A549 (cell line): Measurements from ENCODE around the gene CTCF. TPM values are rescaled to one million over a fixed set of nuclear protein-coding genes. Genes with fewer than 3 reads are reported as not detected.
A peak's percentile ranks its signal among the peaks of the same experiment; 100 is the strongest.

ENCODE experiments used
- ATAC-seq, 2 experiments: fragments of 200-7000 bp in 1 of 2; fragments of >200 bp in 1 of 2; cut with Nextera tagmentation in 1 of 2; cut with Tn5 transposase in 1 of 2; 3 replicates each; pipeline versions ENCODE4 v1.8.0 to v1.9.1; 2018 to 2020; ENCODE audit warnings: mild to moderate bottlenecking in 1 of 2, moderate library complexity in 1 of 2
- CTCF ChIA-PET: fragments of 300-600 bp; sonication (Branson Sonifier 250); formaldehyde crosslinking; extraction: SDS; loops from one replicate; lab custom pipeline; 2021; ENCODE audit warnings: antibody characterized with exemption, inconsistent platforms; lab: Yijun Ruan, JAX
- POLR2A ChIA-PET: fragments of 350-600 bp; formaldehyde crosslinking; extraction: SDS; loops from one replicate; lab custom pipeline; 2021; ENCODE audit warnings: antibody characterized with exemption, inconsistent platforms; lab: Yijun Ruan, JAX
- DNase-seq, 2 experiments: peaks; one replicate each; pipeline versions ENCODE4 v3.0.0 to v3.0.0-alpha.2; 2011 to 2016; ENCODE audit warnings: low read depth in 1 of 2, low spot score in 1 of 2
- FAIRE-seq: peaks from 2 replicates; lab custom pipeline; 2011; peaks lifted over from hg19 to GRCh38; lab: Jason Lieb, UNC
- H3K27ac ChIP-seq, 2 experiments: fragments of >200 bp; sonication (Bioruptor Twin); formaldehyde crosslinking; 3 replicates each; pipeline ENCODE4 v1.5.1; 2016 to 2017
- H3K4me1 ChIP-seq: fragments of >200 bp; sonication (Bioruptor Twin); formaldehyde crosslinking; 3 replicates; pipeline ENCODE4 v1.6.1; 2016
- H3K4me2 ChIP-seq: fragments of >200 bp; sonication (Bioruptor Twin); formaldehyde crosslinking; 3 replicates; pipeline ENCODE4 v1.6.1; 2016
- H3K4me3 ChIP-seq: fragments of >200 bp; sonication (Bioruptor Twin); formaldehyde crosslinking; 3 replicates; pipeline ENCODE4 v1.5.1; 2016
- H3K9me3 ChIP-seq: fragments of >200 bp; sonication (Bioruptor Twin); formaldehyde crosslinking; 3 replicates; pipeline ENCODE4 v1.6.1; 2016
- CBX2 ChIP-seq: fragments of 200-600 bp; sonication (generic); IDR thresholded peaks from 2 replicates; pipeline ENCODE4 v1.6.1; 2016; ENCODE audit warnings: low read depth, mild to moderate bottlenecking, borderline replicate concordance
- CBX8 ChIP-seq: fragments of 200-600 bp; sonication (generic); IDR thresholded peaks from 2 replicates; pipeline ENCODE4 v1.6.1; 2016
- EHF ChIP-seq: fragments of 250-450 bp; sonication (Bioruptor Pico); IDR thresholded peaks from 2 replicates; pipeline ENCODE4 v1.5.0; 2020; ENCODE audit warnings: mild to moderate bottlenecking
- EP300 ChIP-seq, 2 experiments: fragments of >200 bp; sonication (Bioruptor Twin); formaldehyde crosslinking; IDR thresholded peaks; 2 replicates in 1 of 2; 3 replicates in 1 of 2; pipeline ENCODE4 v1.6.1; 2016 to 2017
- ESRRA ChIP-seq: fragments of 150-350 bp; IDR thresholded peaks from 2 replicates; pipeline ENCODE4 v1.6.1; 2014; ENCODE audit warnings: mild to moderate bottlenecking, low read length, borderline replicate concordance
- FOSB ChIP-seq: fragments of 250-450 bp; sonication (Bioruptor Pico); IDR thresholded peaks from 2 replicates; pipeline ENCODE4 v1.5.0; 2020; ENCODE audit warnings: mild to moderate bottlenecking, moderate library complexity
- FOSL2 ChIP-seq, 2 experiments: fragments of 450-650 bp in 1 of 2; fragments of >200 bp in 1 of 2; sonication (Bioruptor Twin) in 1 of 2; formaldehyde crosslinking; IDR thresholded peaks; 2 replicates each; pipeline versions ENCODE4 v1.5.0 to v1.6.1; 2016 to 2020; ENCODE audit warnings: mild to moderate bottlenecking in 1 of 2, moderate library complexity in 1 of 2
- FOXS1 ChIP-seq: fragments of 250-450 bp; sonication (Bioruptor Pico); IDR thresholded peaks from 2 replicates; pipeline ENCODE4 v1.5.0; 2020; ENCODE audit warnings: mild to moderate bottlenecking, moderate library complexity
- HOXA7 ChIP-seq: fragments of 250-450 bp; sonication (Bioruptor Pico); IDR thresholded peaks from 2 replicates; pipeline ENCODE4 v1.5.0; 2020; ENCODE audit warnings: mild to moderate bottlenecking, moderate library complexity
- HOXB5 ChIP-seq: fragments of 250-450 bp; sonication (Bioruptor Pico); IDR thresholded peaks from 2 replicates; pipeline ENCODE4 v1.5.0; 2020; ENCODE audit warnings: mild to moderate bottlenecking, moderate library complexity
- MYC ChIP-seq: IDR thresholded peaks from 2 replicates; pipeline ENCODE4 v1.6.1; 2012; ENCODE audit warnings: mild to moderate bottlenecking, inconsistent platforms, low read length, improper control_type of control experiment, borderline replicate concordance
- NFE2L2 ChIP-seq: fragments of 150-350 bp; conservative IDR thresholded peaks from 2 replicates; pipeline ENCODE4 v1.6.1; 2014; ENCODE audit warnings: low read length
- PBX3 ChIP-seq: IDR thresholded peaks from 2 replicates; pipeline ENCODE4 v1.6.1; 2012
- POLR2A ChIP-seq: IDR thresholded peaks from 2 replicates; pipeline ENCODE4 v1.6.1; 2012; ENCODE audit warnings: mild to moderate bottlenecking, low read length
- POLR2AphosphoS2 ChIP-seq: conservative IDR thresholded peaks from 2 replicates; pipeline ENCODE4 v1.6.1; 2012; ENCODE audit warnings: low read length, improper control_type of control experiment, inconsistent platforms
- RARB ChIP-seq: fragments of 250-450 bp; sonication (Bioruptor Pico); IDR thresholded peaks from 2 replicates; pipeline ENCODE4 v1.8.0; 2021; ENCODE audit warnings: mild to moderate bottlenecking, moderate library complexity
- RCOR1 ChIP-seq: fragments of 150-350 bp; IDR thresholded peaks from 2 replicates; pipeline ENCODE4 v1.6.1; 2014; ENCODE audit warnings: antibody characterized with exemption, low read length, low read depth
- RFX5 ChIP-seq: fragments of 450-650 bp; IDR thresholded peaks from 2 replicates; pipeline ENCODE4 v1.7.1; 2014; ENCODE audit warnings: antibody characterized with exemption, mild to moderate bottlenecking, moderate library complexity
- RNF2 ChIP-seq: fragments of 200-600 bp; sonication (generic); IDR thresholded peaks from 2 replicates; pipeline ENCODE4 v1.6.1; 2016; ENCODE audit warnings: low read depth, mild to moderate bottlenecking, antibody characterized with exemption, moderate library complexity, borderline replicate concordance
- SREBF2 ChIP-seq: fragments of 450-650 bp; IDR thresholded peaks from 2 replicates; pipeline ENCODE4 v1.6.1; 2014; ENCODE audit warnings: mild to moderate bottlenecking, moderate library complexity
- TFCP2L1 ChIP-seq: fragments of 250-450 bp; sonication (Bioruptor Pico); IDR thresholded peaks from 2 replicates; pipeline ENCODE4 v1.5.0; 2021; ENCODE audit warnings: mild to moderate bottlenecking
- USF2 ChIP-seq: fragments of 450-650 bp; IDR thresholded peaks from 2 replicates; pipeline ENCODE4 v1.6.1; 2014; ENCODE audit warnings: antibody characterized with exemption
- ZFP36 ChIP-seq: fragments of 450-650 bp; IDR thresholded peaks from 2 replicates; pipeline ENCODE4 v1.6.1; 2014; ENCODE audit warnings: borderline replicate concordance; ENCODE audit not compliant: partially characterized antibody
- ZSCAN20 ChIP-seq: fragments of 250-450 bp; sonication (Bioruptor Pico); IDR thresholded peaks from 2 replicates; pipeline ENCODE4 v1.8.0; 2022; ENCODE audit warnings: mild to moderate bottlenecking, moderate library complexity
- WGBS: methylation state at CpG from one replicate; pipeline ENCODE4 v1.1.6; 2017; ENCODE audit errors: missing lambda C conversion rate; 5-methylcytosine and 5-hydroxymethylcytosine counted together
- polyA plus RNA-seq, 4 experiments: library from polyadenylated mRNA; depleted of rRNA in 3 of 4; stranded (reverse); fragments of >200 nt; fragmentation: RNase III in 1 of 4; extraction: RNeasy Plus Mini Kit Qiagen cat#74134 plus additional on column Dnase treatment in 1 of 4; gene quantifications; 2 replicates in 3 of 4; 3 replicates in 1 of 4; pipeline ENCODE4 v1.2.3, GENCODE V29; 2011 to 2017
- TF ChIP-seq, protein P1 (sequence below): fragments of 250-450 bp; sonication (Bioruptor Pico); IDR thresholded peaks from 2 replicates; pipeline ENCODE4 v1.5.0; 2020; ENCODE audit warnings: low read depth, mild to moderate bottlenecking, moderate library complexity

CTCF gene
- polyA plus RNA-seq, 2 of the 4 experiments (the other 2 are of a cell fraction): 42.5 to 58.4 TPM

- H3K9me3 ChIP-seq: no peaks in the 10 kb centered on the region
- TF ChIP-seq SREBF2: no peak
- no peak for TF ChIP-seq POLR2A
- TF ChIP-seq RCOR1: no peak
- no peak for TF ChIP-seq EP300 (IDR thresholded peaks at IDR 0.05)
- TF ChIP-seq NFE2L2: no peak
- TF ChIP-seq RARB (CRISPR knock-in tag): no peak
- TF ChIP-seq HOXB5 (CRISPR knock-in tag): no peak
- no peak for TF ChIP-seq USF2
- no peak for TF ChIP-seq TFCP2L1
- no peak for TF ChIP-seq RFX5
- no peak for TF ChIP-seq ZFP36
- no peak for TF ChIP-seq CBX2
- TF ChIP-seq FOSL2 (IDR thresholded peaks at IDR 0.05): no peak
- no peak for TF ChIP-seq FOSL2 (CRISPR knock-in tag; IDR thresholded peaks at IDR 0.05)
- TF ChIP-seq RNF2: no peak
- TF ChIP-seq ESRRA: no peak
- TF ChIP-seq EHF (CRISPR knock-in tag): no peak
- TF ChIP-seq FOSB (CRISPR knock-in tag): no peak
- 0 out of 6 replicates have a peak, but pooled peaks of 1 of the 2 experiments have one; percentile 7 for ATAC-seq
- H3K4me3 ChIP-seq: no peak overlapping the region
- H3K27ac ChIP-seq: no peak overlapping the region
- ChIA-PET POLR2A (interaction anchor here (1.4 kb wide), 1 partner anchor 18 kb away, joined by 3 read pairs; no protein-coding TSS in a partner anchor), CTCF (interaction anchor here (1.5 to 22.1 kb wide), 6 partner anchors 9 to 120 kb away, joined by 3 to 301 read pairs (median 13); partner anchors contain the start of genes ACD, CARMIL2 and CTCF)
- peaks cover 9% of the 10 kb centered on the region; the same call in 1 of the 3 replicates for H3K4me1 ChIP-seq
- no peak for FAIRE-seq
- WGBS: 55% methylated on average over 4 of the region's 4 CpGs
- no peak for DNase-seq
- no peak overlapping the region for H3K4me2 ChIP-seq
Measured at GRCh38 chr16:67539271-67539670, 23.1 kb upstream of the CTCF start.

GRCh38 chr16:67539691-67540635, 22.4 kb upstream of the CTCF start:
- CTCF ChIA-PET: interaction anchor here (1.1 to 22.1 kb wide), 10 partner anchors 8 to 133 kb away, joined by 3 to 301 read pairs (median 7); partner anchors contain the start of genes ACD, CARMIL2 and CTCF

More at GRCh38 chr16:67539691-67540635, 22.4 kb upstream of the CTCF start:
- POLR2A ChIA-PET: interaction anchor here (1.4 kb wide), 1 partner anchor 19 kb away, joined by 3 read pairs; no protein-coding TSS in a partner anchor
- DNase-seq (no peak), FAIRE-seq (no peak), ATAC-seq (no peak)
- Histone ChIP-seq H3K4me2 (no peak overlapping the region), H3K9me3 (no peaks in the 10 kb centered on the region), H3K4me1 (peaks cover 9% of the 10 kb centered on the region; the same call in 1 of the 3 replicates), H3K4me3 (no peak overlapping the region), H3K27ac (no peak overlapping the region)
- no peak for TF ChIP-seq MYC
- no peak for TF ChIP-seq FOSB (CRISPR knock-in tag)
- TF ChIP-seq PBX3: no peak
- no peak for TF ChIP-seq HOXA7 (CRISPR knock-in tag)
- TF ChIP-seq, protein P1, sequence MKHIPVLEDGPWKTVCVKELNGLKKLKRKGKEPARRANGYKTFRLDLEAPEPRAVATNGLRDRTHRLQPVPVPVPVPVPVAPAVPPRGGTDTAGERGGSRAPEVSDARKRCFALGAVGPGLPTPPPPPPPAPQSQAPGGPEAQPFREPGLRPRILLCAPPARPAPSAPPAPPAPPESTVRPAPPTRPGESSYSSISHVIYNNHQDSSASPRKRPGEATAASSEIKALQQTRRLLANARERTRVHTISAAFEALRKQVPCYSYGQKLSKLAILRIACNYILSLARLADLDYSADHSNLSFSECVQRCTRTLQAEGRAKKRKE (CRISPR knock-in tag): no peak
- TF ChIP-seq FOXS1 (CRISPR knock-in tag): no peak
- no peak for TF ChIP-seq RFX5
- TF ChIP-seq CBX8: no peak
- no peak for TF ChIP-seq ZSCAN20
- no peak for TF ChIP-seq POLR2AphosphoS2
- WGBS: 96% methylated on average over 22 of the region's 27 CpGs
